CD14-positive monocyte (primary cell): Measurements from ENCODE around the gene SARNP. TPM values are rescaled to one million over a fixed set of nuclear protein-coding genes. Genes with fewer than 3 reads are reported as not detected.

Experiments used
- DNase-seq, 3 donors: peaks; one replicate each; pipeline ENCODE4 v3.0.0-alpha.2; 2011 to 2022
- H2AFZ ChIP-seq: 2 replicates; pipeline ENCODE4 v1.6.0; 2012; ENCODE audit warnings: mild to moderate bottlenecking, low read depth, low read length, inconsistent platforms; ENCODE audit not compliant: insufficient read depth, poor library complexity, severe bottlenecking
- H3K27ac ChIP-seq, 2 donors: 1 replicate in 1 of 2; 2 replicates in 1 of 2; pipeline ENCODE4 v1.5.1; 2012 to 2013; ENCODE audit warnings: low read length in 2 of 2, control low read depth in 1 of 2, inconsistent platforms in 1 of 2, low read depth in 1 of 2, mild to moderate bottlenecking in 1 of 2
- H3K27me3 ChIP-seq, 2 donors: one replicate each; pipeline versions ENCODE4 v1.6.0 to v1.6.1; 2011 to 2013; ENCODE audit warnings: low read length in 2 of 2; ENCODE audit not compliant: control insufficient read depth in 2 of 2, insufficient read depth in 2 of 2
- H3K36me3 ChIP-seq, 2 donors: replicated peaks in 1 of 2; 1 replicate in 1 of 2; 2 replicates in 1 of 2; pipeline versions ENCODE4 v1.5.1 to v1.6.1; 2012 to 2013; ENCODE audit warnings: low read length in 2 of 2, control low read depth in 1 of 2, inconsistent platforms in 1 of 2, mild to moderate bottlenecking in 1 of 2; ENCODE audit not compliant: insufficient read depth in 2 of 2, control insufficient read depth in 1 of 2
- H3K4me1 ChIP-seq, 2 donors: 1 replicate in 1 of 2; 2 replicates in 1 of 2; pipeline versions ENCODE4 v1.5.1 to v1.6.1; 2012 to 2013; ENCODE audit warnings: low read length in 2 of 2, control low read depth in 1 of 2, inconsistent platforms in 1 of 2, mild to moderate bottlenecking in 1 of 2, moderate library complexity in 1 of 2; ENCODE audit not compliant: insufficient read depth in 2 of 2, control insufficient read depth in 1 of 2
- H3K4me2 ChIP-seq: replicated peaks from 2 replicates; pipeline ENCODE3; 2012; ENCODE audit warnings: low read length, moderate library complexity, mild to moderate bottlenecking; ENCODE audit not compliant: poor library complexity, severe bottlenecking; ENCODE audit errors: extremely low read depth
- H3K4me3 ChIP-seq, 3 experiments: fragments of 200-600 bp in 1 of 3; sonication (generic) in 1 of 3; replicated peaks in 1 of 3; 1 replicate in 2 of 3; 2 replicates in 1 of 3; pipeline ENCODE4 v1.5.1; 2011 to 2013; ENCODE audit warnings: low read length in 3 of 3, mild to moderate bottlenecking in 3 of 3, control low read depth in 2 of 3, low read depth in 2 of 3, inconsistent platforms in 1 of 3, moderate library complexity in 1 of 3
- H3K79me2 ChIP-seq: 2 replicates; pipeline ENCODE4 v1.6.0; 2012; ENCODE audit warnings: mild to moderate bottlenecking, control low read depth, inconsistent platforms, low read length, moderate library complexity; ENCODE audit not compliant: insufficient read depth
- H3K9ac ChIP-seq: 2 replicates; pipeline ENCODE4 v1.6.0; 2017; ENCODE audit warnings: low read length, mild to moderate bottlenecking; ENCODE audit not compliant: insufficient read depth, poor library complexity, severe bottlenecking
- H3K9me3 ChIP-seq, 2 donors: replicated peaks in 1 of 2; 1 replicate in 1 of 2; 2 replicates in 1 of 2; pipeline versions ENCODE4 v1.5.1 to v1.6.1; 2012 to 2013; ENCODE audit warnings: low read length in 2 of 2, control low read depth in 1 of 2; ENCODE audit not compliant: control insufficient read depth in 1 of 2, insufficient read depth in 1 of 2
- H4K20me1 ChIP-seq: 2 replicates; pipeline ENCODE4 v1.6.0; 2012; ENCODE audit warnings: mild to moderate bottlenecking, low read length, control low read depth, moderate library complexity; ENCODE audit not compliant: insufficient read depth
- H3K27ac Mint-ChIP-seq, 7 donors: one replicate each; pipeline ENCODE4 v1.8.0; 2020; ENCODE audit warnings: mild to moderate bottlenecking in 7 of 7, mixed read lengths in 7 of 7, moderate library complexity in 6 of 7, inconsistent platforms in 2 of 7
- H3K27me3 Mint-ChIP-seq, 3 donors: one replicate each; pipeline ENCODE4 v1.8.0; 2021 to 2022; ENCODE audit warnings: low read depth in 3 of 3, mild to moderate bottlenecking in 3 of 3, mixed read lengths in 3 of 3, moderate library complexity in 3 of 3, inconsistent platforms in 1 of 3
- H3K36me3 Mint-ChIP-seq, 2 donors: one replicate each; pipeline ENCODE4 v1.8.0; 2020; ENCODE audit warnings: mixed read lengths in 2 of 2, inconsistent platforms in 1 of 2, mild to moderate bottlenecking in 1 of 2
- H3K4me1 Mint-ChIP-seq: one replicate; pipeline ENCODE4 v1.8.0; 2020; ENCODE audit warnings: mild to moderate bottlenecking, mixed read lengths
- H3K4me3 Mint-ChIP-seq, 2 donors: one replicate each; pipeline ENCODE4 v1.8.0; 2020; ENCODE audit warnings: mild to moderate bottlenecking in 2 of 2, mixed read lengths in 2 of 2, moderate library complexity in 1 of 2
- H3K9me3 Mint-ChIP-seq, 7 donors: one replicate each; pipeline ENCODE4 v1.8.0; 2020 to 2022; ENCODE audit warnings: mixed read lengths in 7 of 7, mild to moderate bottlenecking in 6 of 7, moderate library complexity in 6 of 7, inconsistent platforms in 2 of 7
- CTCF ChIP-seq: fragments of 200-600 bp; IDR thresholded peaks from one replicate; pipeline ENCODE4 v1.8.0; 2022; ENCODE audit warnings: antibody characterized with exemption, mild to moderate bottlenecking
- WGBS: methylation state at CpG from one replicate; pipeline ENCODE4 v1.1.5; 2013; ENCODE audit warnings: missing lambda C conversion rate; ENCODE audit not compliant: insufficient coverage; 5-methylcytosine and 5-hydroxymethylcytosine counted together
- intact Hi-C, 2 donors: fragments of 100-400 bp; cut with micrococcal nuclease; formaldehyde crosslinking; loops; one replicate each; pipeline versions ENCODE4 v1.15.0 to v1.15.1; 2023
- polyA plus RNA-seq, 3 donors: library from polyadenylated mRNA; depleted of rRNA in 1 of 3; unstranded in 2 of 3; stranded (reverse) in 1 of 3; fragments of 300-500 nt in 2 of 3; fragments of >200 nt in 1 of 3; fragmentation: Illumina TruSeq in 2 of 3; gene quantifications; 1 replicate in 2 of 3; 2 replicates in 1 of 3; pipeline ENCODE4 v1.2.3, GENCODE V29; 2012 to 2021

Gene SARNP
- polyA plus RNA-seq, 3 donors = 28.9 to 139 (median 98.6) TPM

GRCh38 chr12:55845361-55845760 is 27.8 kb upstream of the SARNP start:
- H3K9me3 ChIP-seq = no peaks in the 10 kb centered on the region
- peaks cover 0 to 8% (median 4%) of the 10 kb centered on the region in 3 donors for H3K27me3 Mint-ChIP-seq
- intact Hi-C loops = no loop called here
- H4K20me1 ChIP-seq = no peaks in the 10 kb centered on the region
- no peaks in the 10 kb centered on the region for H3K36me3 ChIP-seq
- no peak overlapping the region for H3K27ac ChIP-seq
- H3K9ac ChIP-seq = no peak overlapping the region
- peak; percentile 26 to 82 (median 29) for DNase-seq
- 100% methylated on average over 1 of the region's 5 CpGs for WGBS
- H3K4me3 ChIP-seq = no peak overlapping the region
- H3K4me1 ChIP-seq = peaks cover 30 to 33% of the 10 kb centered on the region in 2 donors
- no peak overlapping the region for H3K4me3 Mint-ChIP-seq
- H3K9me3 Mint-ChIP-seq = peaks cover 0 to 2% (median 0%) of the 10 kb centered on the region in 7 donors
- no peak overlapping the region for H2AFZ ChIP-seq
- H3K36me3 Mint-ChIP-seq = peaks cover 0 to 3% of the 10 kb centered on the region in 2 donors
- peaks cover 53% of the 10 kb centered on the region for H3K4me1 Mint-ChIP-seq
- peak overlapping the region in 5 of 7 donors; percentile 14 to 79 (median 71) for H3K27ac Mint-ChIP-seq
- TF ChIP-seq CTCF = no peak
- no peaks in the 10 kb centered on the region for H3K27me3 ChIP-seq
- H3K4me2 ChIP-seq = no peak overlapping the region
- H3K79me2 ChIP-seq = no peaks in the 10 kb centered on the region

GRCh38 chr12:55844961-55845360 is 27.4 kb upstream of the SARNP start:
- peaks cover 0 to 8% (median 4%) of the 10 kb centered on the region in 3 donors for H3K27me3 Mint-ChIP-seq

More at GRCh38 chr12:55844961-55845360, 27.4 kb upstream of the SARNP start:
- peaks cover 0 to 3% of the 10 kb centered on the region in 2 donors for H3K36me3 Mint-ChIP-seq
- H3K9me3 Mint-ChIP-seq = peaks cover 0 to 2% (median 0%) of the 10 kb centered on the region in 7 donors
- peak overlapping the region in 4 of 7 donors; percentile 12 to 79 (median 72) for H3K27ac Mint-ChIP-seq
- no peak overlapping the region for H3K4me3 Mint-ChIP-seq
- H3K36me3 ChIP-seq = no peaks in the 10 kb centered on the region
- H2AFZ ChIP-seq = no peak overlapping the region
- no peak overlapping the region for H3K9ac ChIP-seq
- peaks cover 30 to 33% of the 10 kb centered on the region in 2 donors for H3K4me1 ChIP-seq
- intact Hi-C loops = no loop called here
- TF ChIP-seq CTCF = no peak
- no peaks in the 10 kb centered on the region for H3K27me3 ChIP-seq
- H3K79me2 ChIP-seq = no peaks in the 10 kb centered on the region
- H3K4me1 Mint-ChIP-seq = peaks cover 53% of the 10 kb centered on the region
- DNase-seq = no peak
- WGBS = no CpG with 5 or more reads among the region's 4 CpGs
- no peak overlapping the region for H3K4me3 ChIP-seq
- H3K27ac ChIP-seq = no peak overlapping the region
- no peaks in the 10 kb centered on the region for H4K20me1 ChIP-seq
- no peak overlapping the region for H3K4me2 ChIP-seq
- no peaks in the 10 kb centered on the region for H3K9me3 ChIP-seq
